Measurements from ENCODE around the gene WDR45B.
"Not testable (repeated sequence)": the region's sequence is repeated elsewhere in the genome, so short reads cannot be mapped to it uniquely, and the experiment has no call there.

The WDR45B gene

DNA sequence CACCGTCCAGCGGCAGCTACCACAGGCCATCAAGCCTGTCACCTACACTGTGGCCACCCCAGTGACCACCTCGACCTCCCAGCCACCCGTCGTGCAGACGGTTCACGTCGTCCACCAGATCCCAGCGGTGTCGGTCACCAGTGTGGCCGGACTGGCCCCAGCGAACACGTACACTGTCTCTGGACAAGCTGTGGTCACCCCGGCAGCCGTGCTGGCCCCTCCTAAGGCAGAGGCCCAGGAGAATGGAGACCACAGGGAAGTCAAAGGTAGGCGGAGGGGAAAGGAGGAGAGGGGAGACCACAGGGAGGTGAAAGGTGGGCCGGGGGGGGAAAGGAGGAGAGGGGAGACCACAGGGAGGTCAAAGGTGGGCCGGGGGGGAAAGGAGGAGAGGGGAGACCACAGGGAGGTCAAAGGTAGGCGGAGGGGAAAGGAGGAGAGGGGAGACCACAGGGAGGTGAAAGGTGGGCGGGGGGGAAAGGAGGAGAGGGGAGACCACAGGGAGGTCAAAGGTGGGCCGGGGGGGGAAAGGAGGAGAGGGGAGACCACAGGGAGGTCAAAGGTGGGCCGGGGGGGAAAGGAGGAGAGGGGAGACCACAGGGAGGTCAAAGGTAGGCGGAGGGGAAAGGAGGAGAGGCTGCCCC, 62.2 kb downstream of the WDR45B start:
- WGBS (ENCODE audit: insufficient coverage) = 91% methylated on average over 18 of the region's 23 CpGs
- peak in 2 of 3 donors; percentile 10 to 85 for DNase-seq
- H3K27me3 ChIP-seq (replicated peaks in 2 of 5; ENCODE audit: control insufficient read depth in 4 of 5, insufficient read depth in 5 of 5, low read length in 4 of 5); CTCF ChIA-PET; H3K4me3 ChIP-seq (ENCODE audit: control insufficient read depth in 1 of 7, extremely low read depth in 1 of 7, insufficient read depth in 4 of 7, low read depth in 2 of 7, low read length in 6 of 7); H3K9me3 ChIP-seq (ENCODE audit: control extremely low read depth in 1 of 5, control insufficient read depth in 4 of 5, insufficient read depth in 2 of 5, low read depth in 1 of 5, low read length in 4 of 5); H3K27ac ChIP-seq (ENCODE audit: insufficient read depth in 1 of 2, low read depth in 1 of 2, low read length in 2 of 2, poor library complexity in 1 of 2, severe bottlenecking in 2 of 2): not testable (repeated sequence)
- Histone ChIP-seq H3K36me3 (ENCODE audit: control insufficient read depth in 4 of 4, insufficient read depth in 4 of 4, low read length in 3 of 4) (peaks cover 7 to 63% (median 46%) of the 10 kb centered on the region in 4 experiments), H3K4me1 (ENCODE audit: control extremely low read depth in 1 of 4, control insufficient read depth in 4 of 4, insufficient read depth in 4 of 4, low read length in 3 of 4) (peaks cover 0 to 33% (median 26%) of the 10 kb centered on the region in 4 experiments)
- POLR2A ChIA-PET = interaction anchor here (0.7 kb wide), 1 partner anchor 32 kb away, joined by 3 read pairs; no protein-coding TSS in a partner anchor

DNA sequence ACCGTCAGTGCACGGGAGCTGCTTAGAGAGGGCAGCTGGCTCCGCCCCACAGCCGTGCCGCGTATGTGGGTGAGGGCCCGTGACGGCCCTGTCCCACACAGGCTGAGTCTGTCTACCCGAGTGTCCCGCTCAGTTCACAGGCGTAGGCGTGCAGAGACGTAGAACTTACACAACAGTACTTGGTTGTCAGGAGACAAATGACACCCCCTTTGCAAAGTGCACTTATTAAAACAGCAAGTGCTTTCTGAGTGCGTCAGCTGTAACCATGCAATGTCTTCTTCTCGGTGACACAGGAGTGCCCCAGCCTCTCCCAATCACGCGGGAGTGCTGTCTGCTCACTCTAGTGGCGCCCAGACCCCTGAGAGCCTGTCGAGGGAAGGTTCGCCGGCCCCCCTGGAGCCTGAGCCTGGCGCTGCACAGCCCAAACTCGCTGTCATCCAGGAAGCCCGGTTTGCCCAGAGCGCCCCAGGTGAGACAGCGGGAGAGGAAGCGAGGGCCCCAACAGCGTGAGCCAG, 64.5 kb downstream of the WDR45B start:
- Histone ChIP-seq H3K27me3 (replicated peaks in 2 of 5; ENCODE audit: control insufficient read depth in 4 of 5, insufficient read depth in 5 of 5, low read length in 4 of 5) (no peaks in the 10 kb centered on the region), H3K4me1 (ENCODE audit: control extremely low read depth in 1 of 4, control insufficient read depth in 4 of 4, insufficient read depth in 4 of 4, low read length in 3 of 4) (peaks cover 0 to 13% (median 10%) of the 10 kb centered on the region in 4 experiments), H3K27ac (ENCODE audit: insufficient read depth in 1 of 2, low read depth in 1 of 2, low read length in 2 of 2, poor library complexity in 1 of 2, severe bottlenecking in 2 of 2) (no peak overlapping the region), H3K4me3 (ENCODE audit: control insufficient read depth in 1 of 7, extremely low read depth in 1 of 7, insufficient read depth in 4 of 7, low read depth in 2 of 7, low read length in 6 of 7) (no peak overlapping the region), H3K9me3 (ENCODE audit: control extremely low read depth in 1 of 5, control insufficient read depth in 4 of 5, insufficient read depth in 2 of 5, low read depth in 1 of 5, low read length in 4 of 5) (no peaks in the 10 kb centered on the region), H3K36me3 (ENCODE audit: control insufficient read depth in 4 of 4, insufficient read depth in 4 of 4, low read length in 3 of 4) (peaks cover 7 to 60% (median 45%) of the 10 kb centered on the region in 4 experiments)
- ChIA-PET POLR2A (no interaction called here), CTCF (no interaction called here)
- peak in 1 of 3 donors; percentile 22 for DNase-seq
- 97% methylated on average over 24 of the region's 28 CpGs for WGBS (ENCODE audit: insufficient coverage)

DNA sequence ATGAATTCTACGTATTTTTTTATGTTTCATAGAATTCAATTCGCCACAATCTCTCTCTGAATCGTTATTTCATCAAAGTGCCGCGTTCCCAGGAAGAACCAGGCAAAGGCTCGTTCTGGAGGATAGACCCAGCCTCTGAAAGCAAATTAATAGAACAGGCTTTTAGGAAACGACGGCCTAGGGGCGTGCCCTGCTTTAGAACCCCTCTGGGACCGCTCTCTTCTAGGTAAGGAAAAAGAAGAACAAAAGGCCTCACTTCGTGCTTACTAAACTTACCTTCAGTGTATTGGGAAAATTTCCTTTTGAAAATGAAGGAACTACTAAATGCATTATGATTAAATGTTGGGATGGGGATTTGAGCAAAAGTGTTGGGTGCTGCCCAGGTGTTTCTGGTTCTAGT, 65.5 kb downstream of the WDR45B start:
- no peak overlapping the region for H3K27ac ChIP-seq (ENCODE audit: insufficient read depth in 1 of 2, low read depth in 1 of 2, low read length in 2 of 2, poor library complexity in 1 of 2, severe bottlenecking in 2 of 2)
- DNase-seq = no peak
- H3K4me1 ChIP-seq (ENCODE audit: control extremely low read depth in 1 of 4, control insufficient read depth in 4 of 4, insufficient read depth in 4 of 4, low read length in 3 of 4) = peaks cover 0 to 11% (median 8%) of the 10 kb centered on the region in 4 experiments
- H3K4me3 ChIP-seq (ENCODE audit: control insufficient read depth in 1 of 7, extremely low read depth in 1 of 7, insufficient read depth in 4 of 7, low read depth in 2 of 7, low read length in 6 of 7) = no peak overlapping the region
- H3K27me3 ChIP-seq (replicated peaks in 2 of 5; ENCODE audit: control insufficient read depth in 4 of 5, insufficient read depth in 5 of 5, low read length in 4 of 5) = no peaks in the 10 kb centered on the region
- H3K36me3 ChIP-seq (ENCODE audit: control insufficient read depth in 4 of 4, insufficient read depth in 4 of 4, low read length in 3 of 4) = peaks cover 7 to 59% (median 45%) of the 10 kb centered on the region in 4 experiments
- ChIA-PET CTCF (no interaction called here), POLR2A (no interaction called here)
- no peaks in the 10 kb centered on the region for H3K9me3 ChIP-seq (ENCODE audit: control extremely low read depth in 1 of 5, control insufficient read depth in 4 of 5, insufficient read depth in 2 of 5, low read depth in 1 of 5, low read length in 4 of 5)
- 95% methylated on average over 8 of the region's 11 CpGs for WGBS (ENCODE audit: insufficient coverage)

DNA sequence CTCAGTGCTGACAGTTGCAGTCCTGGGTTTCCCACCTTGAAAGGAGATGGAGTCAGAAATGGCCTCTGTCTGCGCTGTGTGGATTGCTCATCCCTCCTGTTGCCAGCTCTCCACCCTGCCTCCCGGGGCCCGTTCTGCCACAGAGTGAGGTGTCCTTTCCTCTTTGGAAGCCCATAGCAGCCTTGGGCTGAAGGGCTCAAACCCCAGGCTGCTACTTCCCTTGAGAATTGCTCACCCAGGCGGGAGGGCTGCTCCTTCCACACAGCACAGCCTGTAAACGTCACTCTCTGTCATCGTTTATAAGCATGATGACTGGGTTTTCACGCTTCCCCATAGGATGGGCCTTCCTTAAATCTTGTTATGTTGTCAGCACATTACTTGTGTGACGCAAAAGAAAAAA, 66.0 kb downstream of the WDR45B start:
- Histone ChIP-seq H3K36me3 (ENCODE audit: control insufficient read depth in 4 of 4, insufficient read depth in 4 of 4, low read length in 3 of 4) (peaks cover 7 to 55% (median 43%) of the 10 kb centered on the region in 4 experiments), H3K9me3 (ENCODE audit: control extremely low read depth in 1 of 5, control insufficient read depth in 4 of 5, insufficient read depth in 2 of 5, low read depth in 1 of 5, low read length in 4 of 5) (no peaks in the 10 kb centered on the region), H3K4me3 (ENCODE audit: control insufficient read depth in 1 of 7, extremely low read depth in 1 of 7, insufficient read depth in 4 of 7, low read depth in 2 of 7, low read length in 6 of 7) (no peak overlapping the region), H3K4me1 (ENCODE audit: control extremely low read depth in 1 of 4, control insufficient read depth in 4 of 4, insufficient read depth in 4 of 4, low read length in 3 of 4) (peaks cover 0 to 6% (median 5%) of the 10 kb centered on the region in 4 experiments), H3K27me3 (replicated peaks in 2 of 5; ENCODE audit: control insufficient read depth in 4 of 5, insufficient read depth in 5 of 5, low read length in 4 of 5) (no peaks in the 10 kb centered on the region), H3K27ac (ENCODE audit: insufficient read depth in 1 of 2, low read depth in 1 of 2, low read length in 2 of 2, poor library complexity in 1 of 2, severe bottlenecking in 2 of 2) (no peak overlapping the region)
- ChIA-PET CTCF (interaction anchor here (1.3 kb wide), 1 partner anchor 22 kb away, joined by 3 read pairs; no protein-coding TSS in a partner anchor), POLR2A (no interaction called here)
- DNase-seq = no peak
- 95% methylated on average over 8 of the region's 8 CpGs for WGBS (ENCODE audit: insufficient coverage)

DNA sequence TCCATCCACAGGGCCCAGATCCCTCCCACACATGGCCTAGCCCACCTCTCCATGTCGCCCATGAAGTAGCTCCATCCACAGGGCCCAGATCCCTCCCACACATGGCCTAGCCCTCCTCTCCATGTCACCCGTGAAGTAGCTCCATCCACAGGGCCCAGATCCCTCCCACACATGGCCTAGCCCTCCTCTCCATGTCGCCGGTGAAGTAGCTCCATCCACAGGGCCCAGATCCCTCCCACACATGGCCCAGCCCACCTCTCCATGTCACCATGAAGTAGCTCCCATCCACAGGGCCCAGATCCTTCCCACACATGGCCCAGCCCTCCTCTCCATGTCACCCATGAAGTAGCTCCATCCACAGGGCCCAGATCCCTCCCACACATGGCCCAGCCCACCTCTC, 68.3 kb downstream of the WDR45B start:
- POLR2A ChIA-PET = interaction anchor here (0.5 kb wide), 1 partner anchor 107 kb away, joined by 4 read pairs; no protein-coding TSS in a partner anchor
- not testable (repeated sequence) for H3K27ac ChIP-seq (ENCODE audit: insufficient read depth in 1 of 2, low read depth in 1 of 2, low read length in 2 of 2, poor library complexity in 1 of 2, severe bottlenecking in 2 of 2); H3K4me1 ChIP-seq (ENCODE audit: control extremely low read depth in 1 of 4, control insufficient read depth in 4 of 4, insufficient read depth in 4 of 4, low read length in 3 of 4); H3K27me3 ChIP-seq (replicated peaks in 2 of 5; ENCODE audit: control insufficient read depth in 4 of 5, insufficient read depth in 5 of 5, low read length in 4 of 5); H3K9me3 ChIP-seq (ENCODE audit: control extremely low read depth in 1 of 5, control insufficient read depth in 4 of 5, insufficient read depth in 2 of 5, low read depth in 1 of 5, low read length in 4 of 5); H3K4me3 ChIP-seq (ENCODE audit: control insufficient read depth in 1 of 7, extremely low read depth in 1 of 7, insufficient read depth in 4 of 7, low read depth in 2 of 7, low read length in 6 of 7); DNase-seq
- 100% methylated on average over 3 of the region's 4 CpGs for WGBS (ENCODE audit: insufficient coverage)
- peaks cover 12 to 60% (median 49%) of the 10 kb centered on the region in 4 experiments for H3K36me3 ChIP-seq (ENCODE audit: control insufficient read depth in 4 of 4, insufficient read depth in 4 of 4, low read length in 3 of 4)
- CTCF ChIA-PET = interaction anchor here (0.7 to 1.4 kb wide), 3 partner anchors 11 to 30 kb away, joined by 3 to 4 read pairs (median 4); no protein-coding TSS in a partner anchor

DNA sequence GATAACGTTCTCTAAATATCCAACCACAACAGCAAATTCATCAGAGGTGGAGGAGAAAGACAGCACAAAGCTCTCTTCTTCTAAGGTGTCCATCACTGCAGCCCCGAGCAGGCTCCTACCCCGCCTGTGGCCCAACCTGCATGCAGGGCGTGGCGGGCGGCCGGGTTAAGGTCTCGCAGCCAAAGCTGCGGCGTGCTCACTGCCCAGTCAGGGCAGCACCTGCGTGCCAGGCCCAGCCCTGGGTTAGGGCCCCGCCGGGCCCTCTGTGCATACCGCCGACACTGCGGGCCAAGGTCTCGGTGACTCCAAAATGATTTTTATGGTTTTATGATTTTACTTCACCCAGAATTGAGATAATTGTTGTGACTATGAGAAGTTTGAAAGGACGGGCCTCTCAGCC, 70.9 kb downstream of the WDR45B start:
- DNase-seq = no peak
- 95% methylated on average over 14 of the region's 18 CpGs for WGBS (ENCODE audit: insufficient coverage)
- POLR2A ChIA-PET = no interaction called here
- Histone ChIP-seq H3K4me1 (ENCODE audit: control extremely low read depth in 1 of 4, control insufficient read depth in 4 of 4, insufficient read depth in 4 of 4, low read length in 3 of 4) (no peaks in the 10 kb centered on the region), H3K9me3 (ENCODE audit: control extremely low read depth in 1 of 5, control insufficient read depth in 4 of 5, insufficient read depth in 2 of 5, low read depth in 1 of 5, low read length in 4 of 5) (no peaks in the 10 kb centered on the region), H3K4me3 (ENCODE audit: control insufficient read depth in 1 of 7, extremely low read depth in 1 of 7, insufficient read depth in 4 of 7, low read depth in 2 of 7, low read length in 6 of 7) (no peak overlapping the region), H3K27ac (ENCODE audit: insufficient read depth in 1 of 2, low read depth in 1 of 2, low read length in 2 of 2, poor library complexity in 1 of 2, severe bottlenecking in 2 of 2) (no peak overlapping the region), H3K36me3 (ENCODE audit: control insufficient read depth in 4 of 4, insufficient read depth in 4 of 4, low read length in 3 of 4) (peaks cover 15 to 57% (median 42%) of the 10 kb centered on the region in 4 experiments), H3K27me3 (replicated peaks in 2 of 5; ENCODE audit: control insufficient read depth in 4 of 5, insufficient read depth in 5 of 5, low read length in 4 of 5) (no peaks in the 10 kb centered on the region)
- CTCF ChIA-PET = interaction anchor here (0.9 to 1.2 kb wide), 2 partner anchors 14 to 17 kb away, joined by 3 read pairs; no protein-coding TSS in a partner anchor

DNA sequence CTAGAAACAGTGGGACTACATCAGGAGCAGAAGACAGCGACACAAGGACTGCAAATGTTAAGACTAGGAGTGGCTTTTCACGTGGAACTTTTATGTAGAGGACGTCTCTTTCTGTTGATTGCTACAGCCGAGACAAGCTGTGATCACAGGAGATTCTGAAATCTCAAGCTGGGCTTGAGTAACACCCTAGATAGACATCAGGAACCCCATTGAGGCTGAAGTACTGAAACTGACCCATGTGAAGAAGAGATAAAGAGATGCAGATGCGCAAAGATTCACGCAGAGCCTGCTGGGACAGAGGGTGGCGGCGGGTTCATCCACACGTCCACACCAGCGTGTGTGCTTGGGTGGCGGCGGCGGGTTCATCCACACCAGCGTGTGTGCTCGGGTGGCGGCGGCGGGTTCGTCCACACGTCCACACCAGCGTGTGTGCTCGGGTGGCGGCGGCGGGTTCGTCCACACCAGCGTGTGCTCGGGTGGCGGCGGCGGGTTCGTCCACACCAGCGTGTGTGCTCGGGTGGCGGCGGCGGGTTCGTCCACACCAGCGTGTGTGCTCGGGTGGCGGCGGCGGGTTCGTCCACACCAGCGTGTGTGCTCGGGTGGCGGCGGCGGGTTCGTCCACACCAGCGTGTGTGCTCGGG, 72.5 kb downstream of the WDR45B start:
- H3K4me3 ChIP-seq (ENCODE audit: control insufficient read depth in 1 of 7, extremely low read depth in 1 of 7, insufficient read depth in 4 of 7, low read depth in 2 of 7, low read length in 6 of 7); POLR2A ChIA-PET; CTCF ChIA-PET; H3K9me3 ChIP-seq (ENCODE audit: control extremely low read depth in 1 of 5, control insufficient read depth in 4 of 5, insufficient read depth in 2 of 5, low read depth in 1 of 5, low read length in 4 of 5); H3K27me3 ChIP-seq (replicated peaks in 2 of 5; ENCODE audit: control insufficient read depth in 4 of 5, insufficient read depth in 5 of 5, low read length in 4 of 5); DNase-seq; H3K4me1 ChIP-seq (ENCODE audit: control extremely low read depth in 1 of 4, control insufficient read depth in 4 of 4, insufficient read depth in 4 of 4, low read length in 3 of 4); H3K27ac ChIP-seq (ENCODE audit: insufficient read depth in 1 of 2, low read depth in 1 of 2, low read length in 2 of 2, poor library complexity in 1 of 2, severe bottlenecking in 2 of 2): not testable (repeated sequence)
- WGBS (ENCODE audit: insufficient coverage) = 96% methylated on average over 4 of the region's 52 CpGs
- H3K36me3 ChIP-seq (ENCODE audit: control insufficient read depth in 4 of 4, insufficient read depth in 4 of 4, low read length in 3 of 4) = peaks cover 17 to 66% (median 49%) of the 10 kb centered on the region in 4 experiments

Data from common myeloid progenitor, CD34-positive (primary cell).